NCI-H524 treated with DMSO at 0.1 percent for 48 hours (cell line): ENCODE data around the gene KCNG2.

ENCODE experiments used
- DNase-seq: peaks from one replicate; lab custom pipeline; 2025; lab: John Stamatoyannopoulos, UW

KCNG2 gene

DNA sequence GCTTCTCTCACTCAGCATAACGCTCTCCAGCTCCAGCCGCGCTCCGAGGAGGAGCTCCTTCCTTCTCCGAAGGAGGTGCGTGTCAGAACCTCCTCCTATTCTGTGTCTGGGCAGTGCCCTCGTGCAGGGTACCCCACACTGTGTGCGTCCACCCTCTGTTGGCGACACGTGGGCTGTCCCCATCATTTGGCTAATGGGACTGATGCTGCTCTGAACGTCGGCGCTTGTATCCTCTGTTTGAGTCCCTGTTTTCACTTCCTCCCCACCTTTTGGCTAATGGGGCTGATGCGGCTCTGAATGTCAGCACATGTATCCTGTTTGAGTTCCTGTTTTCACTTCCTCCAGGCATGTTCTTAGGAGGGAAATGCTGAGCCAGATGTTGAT, 22.2 kb downstream of the KCNG2 start:
- DNase-seq: no peak

DNA sequence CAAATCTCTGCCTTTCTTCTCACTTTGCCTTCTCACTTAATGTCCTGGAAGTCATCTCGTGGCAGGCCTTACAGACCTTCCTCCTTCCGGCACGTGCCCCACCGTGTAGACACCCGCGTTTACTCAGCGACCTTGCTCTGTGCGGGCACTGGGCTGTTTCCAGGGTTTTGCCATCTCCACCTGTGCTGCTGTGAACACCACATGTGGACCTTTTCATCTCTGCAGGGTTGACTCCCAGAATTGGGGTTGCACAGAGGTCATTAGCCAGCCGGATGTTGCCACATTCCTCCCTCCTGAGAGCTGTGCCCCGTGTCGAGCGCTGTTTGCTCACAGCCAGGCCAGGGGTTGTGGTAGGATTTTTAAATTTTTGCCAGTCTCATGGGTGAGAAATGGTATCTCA, 25.4 kb downstream of the KCNG2 start:
- no peak for DNase-seq

DNA sequence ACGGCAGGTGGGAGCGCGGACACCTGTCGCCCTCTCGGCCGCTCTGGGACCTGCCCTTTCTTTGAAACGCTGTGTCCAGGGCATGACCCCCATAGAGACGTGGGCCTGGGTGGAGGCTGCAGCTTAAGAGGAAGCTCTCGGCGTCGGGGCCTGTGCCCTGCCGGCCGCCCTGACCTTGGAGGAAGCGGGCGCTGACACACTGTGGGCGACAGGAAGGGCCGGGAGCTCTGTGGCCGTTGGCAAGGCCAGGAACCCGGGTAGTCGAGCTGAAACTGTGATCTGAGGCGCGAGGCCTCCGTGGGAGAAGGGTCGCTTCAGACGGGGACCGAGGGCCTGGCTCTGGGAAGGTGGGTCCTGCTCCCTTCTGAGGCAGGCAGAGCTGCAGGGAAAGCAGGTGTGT, 28.2 kb downstream of the KCNG2 start:
- no peak for DNase-seq

DNA sequence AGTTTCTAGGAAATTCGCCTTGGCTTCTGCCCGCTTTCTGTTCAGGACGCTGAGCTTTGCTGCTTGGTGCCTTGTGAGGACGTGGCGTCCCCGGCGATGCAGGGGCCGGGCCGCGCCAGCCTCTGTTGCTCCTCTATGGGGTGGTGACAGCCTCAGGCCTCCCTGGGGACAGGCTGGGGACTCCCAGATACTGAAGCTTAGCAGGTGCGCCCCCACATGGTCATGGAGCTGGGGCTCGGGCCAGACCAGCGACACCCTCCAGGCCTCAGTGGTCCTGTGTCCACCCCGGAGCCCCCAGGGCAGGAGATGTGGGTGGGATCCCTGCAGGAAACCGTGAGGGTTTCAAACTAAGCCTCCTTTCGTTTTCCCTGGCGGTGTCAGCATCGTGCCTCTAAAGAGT, 29.2 kb downstream of the KCNG2 start:
- DNase-seq: no peak

DNA sequence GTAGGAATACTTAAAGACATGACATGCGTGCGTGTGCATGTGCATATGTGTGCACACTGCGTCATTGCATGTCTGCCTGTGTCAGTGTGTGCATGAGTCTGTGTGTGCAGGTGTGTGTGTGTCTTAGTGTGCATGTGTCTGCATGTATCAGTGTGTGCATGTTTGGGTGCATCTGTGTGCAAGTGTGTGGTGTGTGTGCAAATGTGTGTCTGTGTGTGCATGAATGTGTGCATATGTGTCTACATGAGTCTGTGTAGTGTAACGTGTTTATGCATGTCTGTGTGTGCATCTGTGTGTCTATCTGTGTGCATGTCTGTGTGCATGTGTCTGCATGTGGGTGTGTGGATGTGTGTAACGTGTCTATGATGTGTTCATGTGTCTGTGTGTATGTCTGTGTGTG, 30.5 kb downstream of the KCNG2 start:
- DNase-seq: no peak

DNA sequence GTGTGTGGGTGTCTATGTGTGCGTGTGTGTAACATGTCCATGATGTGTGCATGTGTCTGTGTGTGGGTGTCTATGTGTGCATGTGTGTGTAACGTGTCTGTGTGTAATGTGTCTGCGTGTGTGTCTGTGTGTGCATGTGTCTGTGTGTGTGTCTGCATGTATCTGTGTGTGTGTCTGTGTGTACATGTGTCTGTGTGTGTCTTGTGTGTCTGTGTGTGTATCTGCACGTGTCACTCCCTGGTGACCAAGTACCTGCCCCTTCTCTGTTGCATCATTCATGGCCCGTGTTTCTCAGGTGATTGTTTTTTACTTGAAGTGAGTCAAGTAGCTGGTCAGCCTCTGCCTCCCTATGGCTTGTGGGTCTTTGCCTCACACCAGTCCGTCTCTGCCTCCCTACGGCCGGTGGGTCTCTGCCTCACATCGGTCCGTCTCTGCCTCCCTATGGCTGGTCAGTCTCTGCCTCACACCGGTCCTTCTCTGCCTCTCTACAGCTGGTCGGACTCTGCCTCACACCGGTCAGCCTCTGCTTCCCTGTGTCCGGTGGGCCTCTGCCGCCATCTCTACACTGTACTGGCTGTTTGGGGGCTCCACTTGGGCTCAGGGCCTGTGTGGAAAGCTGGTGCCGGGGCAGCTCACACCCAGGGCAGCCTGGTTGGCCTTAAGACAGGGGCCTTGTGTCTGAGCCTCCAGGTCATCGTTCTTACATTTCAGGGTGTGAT, 31.6 kb downstream of the KCNG2 start:
- no peak for DNase-seq

DNA sequence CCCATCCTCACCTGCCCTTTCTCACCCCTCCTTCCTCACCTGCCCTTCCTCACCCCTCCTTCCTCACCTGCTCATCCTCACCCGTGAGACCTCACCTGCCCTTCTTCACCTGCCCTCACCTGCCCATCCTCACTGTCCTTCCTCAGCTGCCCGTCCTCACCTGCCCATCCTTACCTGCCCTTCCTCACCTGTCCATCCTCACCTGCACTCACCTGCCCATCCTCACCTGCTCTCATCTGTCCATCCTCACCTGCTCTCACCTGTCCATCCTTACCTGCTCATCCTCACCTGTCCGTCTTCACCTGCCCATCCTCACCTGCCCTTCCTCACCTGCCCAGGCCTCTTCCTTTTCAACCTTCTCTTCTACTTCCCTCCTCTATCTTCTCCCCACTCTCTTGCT, 34.4 kb downstream of the KCNG2 start:
- DNase-seq: no peak

DNA sequence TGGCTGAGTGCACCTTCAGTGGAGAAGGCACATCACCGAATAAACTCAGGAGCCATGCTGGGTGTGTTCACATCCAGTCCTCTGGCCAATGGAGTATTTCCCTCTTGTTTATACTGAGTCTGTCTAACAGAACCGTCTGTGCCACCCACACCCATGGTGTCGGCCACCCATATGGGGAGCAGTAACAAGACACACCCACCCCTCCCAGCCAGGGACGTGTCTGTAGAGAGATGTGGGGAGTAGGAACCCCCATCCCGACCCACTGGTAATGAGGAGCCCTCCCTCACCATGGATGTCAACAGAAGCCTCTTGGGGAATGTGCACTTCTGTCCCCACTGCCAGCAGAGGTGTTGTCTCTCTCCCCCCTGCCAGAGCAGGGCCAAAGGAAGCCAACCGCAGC, 37.1 kb downstream of the KCNG2 start:
- DNase-seq: no peak

DNA sequence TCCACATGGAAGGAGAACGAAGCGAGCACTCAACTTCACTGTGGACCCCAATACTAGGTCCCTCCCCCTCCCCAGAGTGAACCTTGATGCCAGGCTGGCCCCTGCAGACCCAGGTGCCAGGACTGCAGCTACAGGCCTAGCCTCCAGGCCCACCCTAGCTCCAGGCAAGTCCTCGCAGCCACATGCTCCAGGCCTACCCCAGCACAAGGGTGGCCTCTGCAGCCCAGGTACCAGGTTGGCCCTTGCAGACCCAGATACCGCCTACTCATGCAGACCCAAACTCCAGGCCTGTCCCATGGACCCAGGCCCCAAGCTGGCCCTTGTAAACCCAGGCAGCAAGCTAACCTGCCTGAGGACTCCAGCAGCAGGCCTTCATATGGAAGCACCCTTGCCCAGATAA, 44.2 kb downstream of the KCNG2 start:
- no peak for DNase-seq

DNA sequence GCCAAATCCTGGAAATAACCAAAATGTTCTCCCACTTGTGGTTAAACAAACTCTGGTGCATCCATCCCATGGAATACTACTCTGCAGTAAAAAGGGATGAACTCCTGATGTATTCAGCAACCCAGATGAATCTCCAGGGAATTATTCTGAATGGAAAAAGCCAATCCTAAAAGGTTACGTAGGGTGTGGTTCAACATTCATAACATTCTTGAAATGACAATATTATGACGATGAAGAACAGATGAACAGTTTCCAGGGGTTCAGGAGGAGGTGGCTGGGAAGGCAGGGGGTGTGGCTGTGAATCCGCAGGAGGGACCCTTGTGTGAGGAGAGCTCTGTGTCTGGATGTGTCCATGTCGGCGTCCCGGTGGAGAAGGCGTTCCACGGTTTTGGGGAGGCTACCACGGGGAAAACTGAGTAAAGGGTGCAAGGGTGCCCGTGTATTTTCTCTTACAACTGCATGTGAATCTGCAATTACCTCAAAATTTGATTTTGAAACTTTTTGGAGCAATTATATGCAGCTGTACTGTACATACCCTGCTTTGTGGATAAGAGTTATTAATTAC, 47.3 kb downstream of the KCNG2 start:
- no peak for DNase-seq

DNA sequence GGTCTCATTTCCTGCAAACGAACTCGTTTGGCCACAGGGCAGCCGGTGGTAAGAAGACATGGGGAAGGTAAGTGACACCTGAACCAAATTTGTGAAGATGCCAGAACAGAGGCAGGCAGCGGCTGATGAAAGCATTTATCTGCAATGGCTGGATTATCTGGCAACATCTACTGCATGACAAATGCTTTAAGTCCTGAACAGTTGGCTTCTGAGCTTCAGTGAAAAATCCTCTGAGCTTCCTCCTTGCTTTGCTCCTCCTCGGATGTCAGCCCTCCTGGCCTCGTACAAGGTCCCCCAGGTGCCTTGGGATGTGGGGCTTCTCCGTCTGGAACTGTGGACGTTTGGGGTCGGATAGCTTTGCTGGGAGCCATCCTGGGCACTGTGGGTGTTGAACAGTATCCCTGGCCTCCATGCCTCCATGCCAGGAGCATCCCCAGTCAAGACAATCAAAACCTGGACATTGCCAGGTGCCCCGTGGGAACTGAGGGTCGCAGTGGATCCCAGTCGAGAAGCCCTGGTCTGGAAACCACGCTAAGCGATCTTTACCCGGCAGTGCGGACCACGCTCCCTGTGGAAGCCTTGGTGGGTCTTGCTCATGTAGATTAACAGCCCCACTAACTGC, 49.3 kb downstream of the KCNG2 start:
- DNase-seq: no peak

DNA sequence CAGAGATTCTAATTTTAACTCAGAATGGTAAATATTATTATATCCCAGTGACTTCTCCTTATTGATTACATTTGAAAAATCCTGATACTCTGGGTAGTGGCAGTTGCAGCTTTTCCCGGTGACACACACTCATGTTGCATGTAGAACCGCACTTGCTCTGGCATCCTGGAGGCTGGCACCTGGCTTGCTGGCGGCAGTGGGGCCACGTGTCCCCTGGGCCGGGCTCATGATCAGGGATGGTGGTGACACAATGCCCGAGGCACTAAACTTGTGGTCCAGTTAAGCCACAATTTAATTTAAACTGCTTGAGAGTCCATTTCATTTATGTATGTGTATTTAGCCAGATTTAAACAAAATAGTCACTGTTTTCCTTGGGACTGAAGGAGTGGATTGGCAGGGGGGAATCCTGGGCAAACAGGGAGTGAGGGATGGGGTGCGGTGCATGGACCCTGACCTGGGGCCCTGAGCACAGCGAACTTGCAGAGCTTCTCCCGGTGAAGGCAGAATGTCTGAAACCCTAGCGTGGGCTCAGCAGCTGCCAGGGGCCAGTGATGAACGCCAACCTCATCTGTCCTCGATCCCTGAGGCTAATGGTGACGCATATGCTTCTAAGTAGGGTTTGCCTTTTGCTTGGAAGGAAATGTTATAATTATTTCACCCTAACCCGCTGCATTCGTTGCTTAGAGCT, 50.0 kb downstream of the KCNG2 start:
- DNase-seq: no peak

DNA sequence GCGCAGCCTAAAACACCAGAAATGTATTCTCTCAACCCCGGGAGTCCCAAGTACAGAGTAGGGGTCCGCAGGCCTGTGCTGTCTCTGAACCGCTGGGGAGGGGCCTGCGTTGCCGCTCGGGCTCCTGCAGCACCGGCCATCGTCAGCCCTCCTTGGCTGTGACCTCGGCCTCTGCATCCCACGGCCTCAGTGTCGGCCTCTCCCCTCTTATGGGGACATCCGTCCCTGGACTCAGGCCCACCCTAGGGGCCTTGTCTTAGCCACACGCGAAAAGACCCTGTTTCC, 50.5 kb downstream of the KCNG2 start:
- DNase-seq: no peak

DNA sequence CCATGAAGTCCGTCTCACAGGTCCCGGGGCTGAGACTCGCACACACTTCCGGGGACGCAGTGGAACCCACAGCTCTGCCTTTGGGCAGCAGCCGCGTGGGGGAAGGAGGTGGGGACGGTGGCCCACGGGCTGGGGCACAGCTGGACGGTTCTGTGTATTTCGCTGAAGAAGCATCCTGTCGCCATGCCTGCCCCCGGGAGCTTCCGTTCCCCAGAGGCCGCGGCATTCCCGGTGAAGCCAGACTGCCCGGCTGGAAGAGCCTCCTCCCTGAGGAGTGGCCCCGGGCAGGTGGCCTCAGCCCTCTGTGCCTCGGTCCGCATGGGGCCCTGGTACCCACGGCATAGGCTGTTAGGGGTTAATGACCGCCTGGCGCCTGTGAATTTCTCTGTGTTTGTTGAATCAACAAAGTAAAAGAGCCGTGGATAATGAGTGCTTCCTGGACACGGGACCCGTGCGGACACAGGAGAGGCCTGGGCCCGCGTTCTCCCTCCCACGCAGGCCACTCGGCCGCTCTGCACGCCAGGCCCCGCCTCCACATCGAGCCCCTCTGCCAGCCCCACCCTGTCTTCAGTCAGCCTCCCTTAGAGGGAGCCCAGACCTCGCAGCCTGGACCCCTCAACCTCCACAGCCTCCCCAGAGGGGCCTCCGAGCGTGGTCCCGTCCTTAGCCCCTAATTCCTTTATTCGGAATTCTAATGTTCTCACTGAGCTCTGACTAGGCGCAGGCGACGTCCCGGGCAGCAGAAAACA, 51.0 kb downstream of the KCNG2 start:
- no peak for DNase-seq

DNA sequence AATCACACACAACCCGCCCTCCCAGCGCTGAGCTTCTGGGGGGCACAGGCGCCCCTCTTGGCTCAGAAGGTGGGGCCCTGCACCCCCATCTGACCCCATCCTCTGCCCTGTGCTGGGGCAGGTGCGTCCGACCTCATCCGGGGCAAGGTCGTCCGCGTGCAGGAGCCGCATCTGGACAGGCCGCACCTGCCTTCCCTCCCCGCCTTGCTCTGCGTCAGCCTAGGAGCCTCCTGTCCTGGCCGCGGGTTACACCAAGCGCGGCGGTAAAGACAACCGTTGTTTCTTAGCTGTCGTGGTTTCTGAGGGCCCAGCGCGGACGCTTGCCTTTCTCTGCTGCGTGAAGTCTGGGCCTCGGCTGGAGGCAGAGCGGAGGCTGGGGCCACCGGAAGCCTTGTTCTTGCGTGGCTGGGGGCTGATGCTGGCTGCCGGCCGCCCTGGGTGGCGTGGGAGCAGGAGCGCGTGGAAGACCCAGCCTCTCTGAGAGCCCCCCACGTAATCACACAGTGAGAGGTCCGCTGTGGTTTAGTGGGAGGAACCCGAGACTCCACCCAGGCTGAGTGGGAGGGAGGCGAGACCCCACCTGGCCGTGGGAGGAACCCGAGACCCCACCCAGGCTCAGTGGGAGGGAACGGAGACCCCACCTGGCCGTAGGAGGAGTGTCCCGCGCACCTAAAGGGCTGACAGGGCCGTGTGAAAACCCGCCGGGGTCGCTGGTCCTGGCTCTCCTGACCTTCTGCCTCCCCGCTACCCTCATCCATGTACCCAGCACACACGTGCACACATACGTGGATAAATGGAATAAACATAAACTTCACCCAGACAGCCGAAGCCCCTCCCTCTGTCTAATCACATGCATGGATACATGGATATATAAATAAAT, 51.8 kb downstream of the KCNG2 start:
- no peak for DNase-seq

DNA sequence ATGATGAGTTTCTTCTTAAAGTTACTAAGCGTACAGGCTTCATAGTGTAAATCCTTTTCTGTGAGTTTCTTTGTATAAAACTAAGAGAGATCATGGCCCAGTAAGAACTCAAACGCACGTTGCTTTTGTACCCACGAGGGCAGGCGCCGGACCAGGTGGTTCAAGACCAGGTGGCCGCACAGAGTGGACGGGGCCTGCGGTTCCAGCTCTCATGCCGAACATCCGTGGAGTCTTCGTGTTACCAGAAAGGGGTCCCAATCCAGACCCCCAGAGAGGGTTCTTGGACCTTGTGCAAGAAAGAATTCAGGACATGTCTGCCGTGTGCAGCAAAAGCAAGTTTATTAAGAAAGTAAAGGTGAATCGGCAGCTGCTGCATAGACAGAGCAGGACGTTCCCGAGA, 53.0 kb downstream of the KCNG2 start:
- no peak for DNase-seq

DNA sequence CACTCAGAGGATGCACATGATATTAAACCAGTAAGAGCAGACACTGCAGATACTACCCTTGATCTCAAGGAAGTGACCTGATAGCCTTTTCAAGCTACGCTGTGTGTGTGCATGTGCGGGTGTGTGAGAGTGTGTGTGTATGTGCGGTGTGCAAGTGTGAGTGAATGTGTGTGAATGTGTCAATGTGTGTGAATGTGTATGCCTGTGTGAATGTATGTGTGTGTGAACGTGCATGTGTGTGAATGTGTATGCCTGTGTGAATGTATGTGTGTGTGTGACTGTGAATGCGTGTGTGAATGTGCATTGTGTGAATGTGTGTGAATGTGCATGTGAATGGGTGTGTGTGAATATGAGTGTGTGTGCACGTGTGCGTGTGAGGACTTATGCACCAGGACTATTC, 53.8 kb downstream of the KCNG2 start:
- no peak for DNase-seq

DNA sequence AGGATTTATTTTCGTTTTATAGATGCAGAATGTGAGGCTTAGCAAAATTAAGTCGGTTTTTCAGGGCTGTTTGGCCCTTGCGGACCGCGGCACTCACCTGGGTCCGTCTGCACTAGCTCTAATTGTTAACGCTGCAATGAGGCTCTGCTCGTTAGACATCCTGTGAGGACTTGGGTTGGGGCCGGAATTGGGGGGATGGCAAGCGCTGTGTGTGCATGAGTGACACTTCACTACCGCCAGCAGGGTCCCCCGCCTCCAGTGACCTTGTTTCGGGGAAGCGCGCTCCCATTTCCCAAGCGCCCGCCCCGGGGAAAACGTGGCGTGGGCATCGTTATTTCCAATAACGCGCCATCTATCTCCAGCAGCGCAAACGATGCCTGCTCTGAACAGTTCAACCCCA, 54.2 kb downstream of the KCNG2 start:
- no peak for DNase-seq

DNA sequence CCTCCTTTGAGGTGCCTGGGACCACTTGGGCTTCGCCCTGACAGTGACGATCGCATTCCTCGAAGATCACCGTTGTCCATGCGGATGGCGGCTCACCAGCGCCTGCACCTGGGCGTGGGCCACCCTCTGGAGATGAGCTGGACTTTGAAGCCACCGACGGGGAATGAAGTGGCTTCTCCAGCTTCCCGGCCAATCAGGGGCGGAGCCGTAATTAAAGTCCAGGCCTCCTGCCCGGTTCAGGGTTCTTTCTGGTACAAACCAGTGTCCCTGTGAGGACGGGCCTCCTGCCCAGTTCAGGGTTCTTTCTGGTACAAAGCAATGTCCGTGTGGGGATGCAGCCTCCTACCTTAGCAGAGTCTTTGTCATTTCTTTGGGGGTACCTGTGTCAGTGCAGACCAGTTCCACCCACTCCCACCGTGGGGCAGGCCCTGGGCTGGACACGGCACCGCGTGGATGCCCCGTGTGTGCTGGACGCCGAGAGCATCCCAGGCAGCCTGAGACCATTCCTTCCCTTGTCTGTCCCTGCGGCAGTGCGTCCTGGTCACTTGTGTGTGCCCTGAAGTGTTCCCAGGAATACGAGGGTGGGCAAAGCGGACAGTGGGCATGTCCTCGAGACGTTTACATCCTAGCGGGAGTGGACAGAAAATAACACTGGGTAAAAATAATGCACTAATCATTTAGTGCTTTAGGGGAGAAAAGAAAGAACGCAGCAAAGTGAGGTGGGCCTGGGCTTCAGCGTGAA, 55.0 kb downstream of the KCNG2 start:
- DNase-seq: no peak

DNA sequence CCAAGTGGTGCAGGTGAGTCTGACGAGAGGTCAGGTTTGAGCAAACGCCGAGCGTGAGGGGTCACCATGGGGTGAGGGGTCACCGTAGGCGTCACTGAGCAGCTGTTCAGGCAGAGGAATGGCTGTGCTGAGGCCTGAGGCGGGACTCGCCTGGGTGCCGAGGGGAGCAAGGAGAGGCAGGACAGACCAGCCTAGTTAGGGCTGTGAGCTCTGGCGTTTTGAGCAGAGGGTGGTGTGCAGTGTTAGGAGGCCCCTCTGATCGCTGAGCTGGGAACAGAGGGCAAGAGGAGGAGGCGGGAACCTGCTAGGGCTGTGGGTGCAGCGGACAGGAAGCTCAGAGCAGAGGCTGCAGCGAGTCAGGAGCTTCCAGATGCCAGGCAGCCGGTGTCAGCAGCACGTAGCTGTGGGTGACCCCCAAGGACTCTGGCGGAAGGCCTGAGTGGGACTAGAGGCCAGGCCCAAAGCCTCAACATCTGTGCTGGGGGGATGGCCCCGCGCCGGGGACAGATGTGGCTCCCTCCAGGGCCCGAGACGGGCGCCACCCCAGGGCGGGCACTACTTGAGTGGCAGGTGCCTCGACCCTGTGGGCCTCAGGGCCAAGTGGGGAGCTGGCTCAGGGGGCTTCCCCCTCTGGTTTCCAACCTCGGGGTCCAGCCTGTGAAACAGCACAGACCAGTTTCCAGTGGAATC, 55.7 kb downstream of the KCNG2 start:
- no peak for DNase-seq

DNA sequence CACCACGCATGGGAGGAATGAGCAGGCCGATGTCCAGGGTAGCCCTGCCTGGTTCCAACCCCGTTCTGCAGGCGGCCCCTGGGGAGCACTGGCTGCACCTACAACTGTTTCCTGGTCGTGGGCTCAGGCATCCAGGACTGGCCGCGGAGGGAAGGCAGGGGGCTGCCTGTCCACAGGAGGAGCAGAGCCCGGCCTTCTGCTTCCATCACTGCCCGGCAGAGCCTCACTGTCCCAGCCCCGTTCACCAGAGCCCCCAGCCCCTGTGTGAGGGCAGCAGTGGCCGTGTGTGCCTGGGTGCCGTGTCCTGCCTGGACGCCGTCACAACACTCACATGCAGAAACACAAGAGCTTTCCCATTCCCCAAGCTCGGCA, 56.2 kb downstream of the KCNG2 start:
- no peak for DNase-seq
